Stimulated activated CD8-positive, alpha-beta memory T cell treated with anti-CD3 and anti-CD28 coated beads, Interleukin-12 subunit alpha, Interleukin-12 subunit beta, amount 100 ng/mL, for 1 hour (primary cell): Measurements from ENCODE around the gene ITGA3.

ENCODE experiments used
- DNase-seq: peaks from one replicate; pipeline ENCODE4 v3.0.0-alpha.2; 2020; ENCODE audit warnings: low read depth

Gene ITGA3

DNA sequence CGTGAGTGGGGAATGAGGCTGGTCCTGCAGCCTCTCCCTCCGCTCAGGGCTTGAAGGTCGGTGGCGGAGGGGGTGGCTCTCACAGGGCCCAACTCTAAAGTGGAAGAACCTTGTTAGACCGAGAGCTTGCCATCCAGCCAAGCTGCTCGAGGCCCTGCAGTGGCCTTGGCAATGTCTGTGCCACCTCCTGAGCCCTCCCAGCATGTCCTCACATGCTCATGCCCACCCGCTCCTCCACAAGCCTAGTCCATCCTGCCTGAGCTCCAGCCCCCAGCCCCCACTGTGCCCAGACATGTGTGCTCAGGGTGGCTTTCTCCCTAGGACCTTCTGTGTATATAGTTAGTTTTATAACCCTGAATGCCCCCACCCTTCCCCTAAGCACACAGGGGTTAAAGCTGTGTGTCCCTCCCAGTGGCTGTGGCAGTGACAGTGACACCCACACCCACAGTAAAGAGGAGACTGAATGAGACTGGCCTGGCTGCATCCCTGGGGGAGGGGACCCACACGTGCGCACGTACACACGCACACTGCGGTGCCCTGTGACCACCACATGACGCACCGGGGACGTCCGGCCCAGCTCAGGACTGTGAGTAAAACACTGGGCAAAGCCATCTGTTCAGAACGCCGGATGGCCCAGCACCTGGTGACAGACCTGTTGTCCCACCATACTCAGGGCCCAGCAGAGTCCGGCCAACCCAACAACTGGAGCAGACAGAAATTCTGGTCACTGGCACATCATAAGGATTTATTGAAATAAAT lies 54.9 kb downstream of the ITGA3 start:
- DNase-seq, result no peak

DNA sequence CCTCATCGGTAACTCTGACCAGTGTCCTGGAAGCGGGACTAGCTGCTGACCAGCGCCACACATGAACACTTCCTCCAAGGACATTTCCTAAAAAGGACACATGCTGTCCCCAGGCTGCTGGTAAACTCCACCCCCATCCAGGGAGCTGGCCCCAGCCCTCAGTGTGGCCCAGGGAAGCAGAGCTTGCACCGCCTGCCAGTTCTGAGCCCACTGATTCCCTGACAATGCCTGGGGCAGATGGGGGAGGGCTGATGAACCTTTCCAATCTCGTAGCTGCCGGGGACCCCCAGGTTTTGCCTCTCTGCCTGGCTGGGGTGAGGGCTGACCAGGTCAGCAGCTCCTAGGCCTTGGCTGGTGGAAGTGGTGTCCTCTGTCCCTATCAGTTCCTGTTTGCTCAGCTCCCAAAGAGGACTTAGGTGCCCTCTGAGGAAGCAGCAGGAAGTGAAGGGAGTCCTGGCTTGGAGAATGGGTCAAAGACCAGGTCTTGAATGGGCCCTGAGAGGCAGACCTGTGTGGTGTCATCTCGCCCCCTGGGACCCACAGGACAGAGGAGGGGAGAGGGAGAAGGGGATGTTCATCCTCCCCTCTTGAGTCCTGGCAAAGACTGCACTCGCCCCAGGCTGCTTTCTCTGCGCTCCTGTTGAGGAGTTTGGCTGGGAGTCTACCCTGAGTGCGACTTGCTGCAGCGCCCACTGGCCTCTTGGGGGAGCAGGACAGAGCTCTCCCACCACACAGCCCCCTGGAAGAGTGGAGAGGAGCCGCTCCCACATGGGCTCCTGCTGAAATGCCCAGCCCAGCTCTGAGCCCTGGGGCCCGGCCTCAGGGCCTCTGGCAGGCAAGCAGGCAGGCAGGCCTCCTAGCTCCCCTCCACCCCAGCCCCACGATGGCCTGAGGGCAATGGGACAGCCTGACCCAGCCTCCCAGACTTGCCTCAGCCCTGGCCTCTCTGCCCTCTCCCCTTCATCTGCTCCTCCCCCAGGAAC lies 56.1 kb downstream of the ITGA3 start:
- no peak for DNase-seq

DNA sequence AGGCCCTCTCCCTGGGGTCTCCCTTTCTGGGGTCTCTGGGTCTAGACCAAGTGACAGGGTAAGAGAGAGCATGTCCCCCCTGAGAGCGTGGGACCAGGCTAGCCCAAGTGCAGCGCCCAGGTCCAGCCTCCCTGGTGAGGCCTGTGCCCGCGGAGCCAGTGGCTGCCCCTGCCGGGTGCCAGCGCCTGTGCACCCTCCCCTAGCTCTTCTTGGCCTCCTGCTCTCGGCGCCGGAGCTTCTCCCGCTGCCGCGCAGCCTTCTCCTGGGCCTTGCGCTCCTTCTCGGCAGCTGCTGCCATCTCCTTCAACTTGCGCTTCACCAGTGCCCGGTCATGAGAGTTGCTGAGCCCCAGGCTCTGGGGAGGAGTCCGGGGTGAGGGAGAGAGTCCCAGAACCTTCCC lies 56.8 kb downstream of the ITGA3 start:
- no peak for DNase-seq

DNA sequence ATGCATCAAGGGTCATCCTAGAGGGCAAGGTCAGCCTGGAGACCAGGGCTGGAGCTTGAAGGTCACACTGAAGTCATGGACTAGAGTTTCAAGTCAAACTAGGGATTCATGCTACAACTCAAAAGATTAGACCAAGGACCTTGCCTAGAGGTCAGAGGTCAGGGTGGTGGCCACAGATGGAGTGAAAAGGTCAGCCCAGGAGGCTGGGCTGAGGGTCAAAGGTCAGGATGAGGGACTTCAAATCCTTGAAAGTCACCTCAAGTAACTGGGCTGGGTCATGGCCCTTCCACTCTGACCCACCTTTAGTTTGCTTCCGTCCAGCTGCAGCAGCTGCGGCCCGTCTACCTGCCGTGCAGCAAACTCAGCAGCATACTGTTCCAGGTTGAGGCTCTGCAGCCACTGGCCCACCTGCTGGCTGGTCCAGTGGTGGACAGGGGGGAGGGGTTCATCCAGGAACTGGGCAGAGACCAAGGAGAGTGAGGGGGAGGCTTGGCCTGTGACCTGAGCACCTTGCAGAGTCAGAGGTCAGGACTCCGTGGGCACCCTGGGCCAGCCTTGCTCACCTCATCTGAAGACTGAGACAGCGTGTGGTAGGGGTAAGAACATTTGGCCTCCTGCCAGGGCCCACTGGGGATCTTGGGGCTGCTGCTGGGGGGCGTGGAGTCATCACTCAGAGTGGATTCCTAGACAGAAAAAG lies 57.9 kb downstream of the ITGA3 start:
- DNase-seq, result no peak

GRCh38 chr17:50114401-50114800 lies 58.5 kb downstream of the ITGA3 start:
- DNase-seq, result no peak

GRCh38 chr17:50114849-50115357 lies 59.0 kb downstream of the ITGA3 start:
- no peak for DNase-seq

DNA sequence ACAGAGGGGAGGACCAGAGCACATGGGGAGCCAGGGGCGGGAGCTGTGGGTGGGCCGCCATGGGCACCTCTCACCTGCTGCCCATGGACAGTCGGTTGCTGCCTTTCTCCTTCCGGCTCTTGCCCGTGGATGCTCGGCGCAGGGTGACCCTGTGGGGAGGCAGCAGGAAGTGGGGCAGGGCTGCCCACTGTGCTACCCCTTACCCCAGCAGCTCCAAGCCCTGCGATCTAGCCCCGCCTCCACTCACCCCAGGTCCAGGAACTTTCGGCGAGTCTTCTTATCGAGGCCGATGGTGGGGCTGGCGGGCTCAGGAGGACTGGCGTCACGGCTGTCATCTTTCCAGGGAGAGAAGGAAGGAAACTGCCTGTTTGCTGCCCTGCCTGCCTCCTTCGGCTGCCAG lies 59.8 kb downstream of the ITGA3 start:
- DNase-seq, result no peak

DNA sequence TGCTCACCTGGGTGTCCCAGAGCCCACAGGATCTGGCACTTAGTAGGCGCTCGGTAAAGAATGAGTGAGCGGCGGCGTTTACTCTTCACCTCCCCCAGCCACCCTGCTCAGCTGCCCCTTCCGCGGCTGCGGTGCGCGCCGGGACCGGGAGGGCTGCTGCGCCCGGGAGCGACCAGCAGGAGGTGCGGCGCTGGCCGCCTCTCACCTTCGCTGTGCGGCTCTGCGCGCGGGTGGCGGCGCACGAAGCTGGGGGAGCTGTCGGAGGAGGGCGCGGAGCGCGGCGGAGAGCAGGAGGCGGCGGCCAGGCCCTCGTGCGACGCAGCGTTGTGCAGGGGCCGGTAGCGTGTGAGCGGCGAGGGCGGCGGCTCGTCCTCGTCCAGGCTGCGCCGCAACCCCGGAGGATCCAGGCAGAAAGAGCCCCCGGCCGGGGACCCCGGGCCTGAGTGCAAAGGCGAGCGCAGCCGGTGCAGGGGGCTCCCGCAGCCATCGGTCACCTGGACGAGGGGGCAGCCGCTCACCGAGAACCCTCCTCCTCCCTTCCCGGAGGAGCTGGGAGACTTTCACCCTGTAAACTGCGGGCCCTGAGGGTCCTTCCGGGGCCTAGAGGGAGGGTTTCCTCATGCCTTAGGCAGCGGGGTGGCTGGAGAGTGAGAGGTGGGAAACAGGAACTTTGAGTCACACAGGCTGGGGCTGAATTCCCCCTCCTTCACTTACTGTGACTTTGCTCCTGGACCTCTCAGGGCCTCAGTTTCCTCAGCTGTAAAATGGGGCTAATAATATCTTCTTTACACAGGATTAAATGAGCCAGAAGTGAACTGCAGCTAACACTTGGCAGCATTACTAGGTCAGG lies 61.5 kb downstream of the ITGA3 start:
- peak; percentile 44 for DNase-seq

DNA sequence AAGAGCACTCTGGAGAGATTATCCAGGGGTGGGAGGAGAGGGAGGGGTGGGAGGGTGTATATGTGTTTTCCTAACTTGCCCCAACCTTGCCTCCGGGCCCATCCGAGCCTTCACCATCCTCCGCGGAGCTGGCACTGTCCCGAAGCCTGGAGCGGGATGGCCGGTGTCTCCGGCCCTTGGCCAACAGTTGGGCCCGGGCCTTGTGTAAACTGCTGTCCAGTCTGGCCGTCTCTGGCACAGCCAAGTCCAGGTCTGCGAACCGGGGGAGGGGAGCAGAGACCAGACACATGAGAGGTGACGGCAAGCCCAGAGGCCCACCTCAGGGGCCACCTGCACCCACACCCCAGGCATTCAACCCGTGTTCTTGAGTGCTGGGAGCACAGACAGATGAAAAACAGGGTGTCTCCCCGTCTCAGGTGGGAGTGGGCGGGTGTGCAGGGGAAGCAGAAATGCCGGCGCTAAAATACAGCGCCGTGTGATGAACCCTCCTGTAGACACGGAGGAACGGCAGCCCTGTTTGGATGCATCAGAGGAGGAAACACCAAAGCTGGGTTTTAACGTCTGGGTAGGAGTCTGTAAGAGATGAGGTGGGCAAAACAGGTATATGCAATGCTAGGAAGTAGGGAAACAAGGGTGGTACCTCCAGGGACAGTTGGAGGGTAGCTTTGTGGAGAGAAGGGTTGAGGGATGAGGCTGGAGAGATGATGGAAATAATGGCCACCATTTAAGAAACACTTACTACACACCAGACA lies 62.3 kb downstream of the ITGA3 start:
- DNase-seq, result no peak

DNA sequence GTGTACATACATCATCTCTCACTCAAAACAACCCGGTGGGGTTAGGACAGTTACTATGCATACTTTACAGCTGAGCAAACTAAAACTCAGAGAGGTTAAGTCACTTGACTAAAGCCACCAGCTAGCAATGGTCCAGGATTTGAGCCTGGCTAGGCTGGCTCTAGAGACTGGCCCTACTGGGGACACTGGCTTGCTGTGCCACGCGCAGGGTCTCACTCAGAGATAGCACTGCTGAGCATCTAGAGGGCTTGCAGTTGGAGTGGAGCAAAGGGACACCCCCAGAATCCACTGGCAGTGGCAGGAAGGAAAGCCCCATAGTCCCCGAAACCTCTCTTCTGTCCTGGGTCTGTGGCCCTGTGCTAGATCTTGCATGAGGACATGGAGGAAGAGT lies 62.9 kb downstream of the ITGA3 start:
- no peak for DNase-seq

DNA sequence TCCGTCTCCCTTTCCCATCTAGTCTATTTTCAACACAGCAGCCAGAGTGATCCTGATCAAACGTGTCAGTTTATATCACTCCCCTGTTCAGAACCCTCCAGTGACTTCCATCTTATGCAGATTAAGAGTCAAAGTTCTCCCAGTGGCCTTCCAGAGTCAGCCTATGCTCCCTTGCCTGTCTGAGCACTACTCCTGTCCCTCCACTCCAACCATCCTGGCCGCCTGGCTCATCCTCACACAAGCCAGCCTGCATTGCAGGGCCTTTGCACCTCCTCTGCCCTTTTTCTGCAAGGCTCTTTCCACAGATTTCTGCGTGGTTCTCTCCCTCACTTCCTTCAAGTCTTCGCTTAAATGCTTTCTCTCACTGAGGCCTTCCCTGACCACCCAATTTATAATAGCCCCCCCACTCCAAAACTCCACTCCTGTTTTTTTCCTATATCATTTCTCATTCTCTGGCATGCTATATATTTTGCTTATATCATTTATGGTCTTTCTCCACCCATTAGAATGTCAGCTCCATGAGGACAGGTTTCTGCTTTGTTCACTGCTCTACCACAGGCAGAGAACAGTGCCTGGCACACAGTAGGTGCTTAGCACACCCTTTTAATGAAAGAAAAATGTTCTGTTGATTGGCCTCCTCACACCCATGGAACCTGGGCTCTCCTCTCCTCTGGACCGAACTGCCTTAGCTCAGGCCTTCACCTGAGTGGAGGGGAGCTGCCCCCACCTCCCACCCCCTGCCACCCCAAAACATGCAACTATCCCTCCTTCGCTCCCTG lies 64.8 kb downstream of the ITGA3 start:
- DNase-seq, result no peak

DNA sequence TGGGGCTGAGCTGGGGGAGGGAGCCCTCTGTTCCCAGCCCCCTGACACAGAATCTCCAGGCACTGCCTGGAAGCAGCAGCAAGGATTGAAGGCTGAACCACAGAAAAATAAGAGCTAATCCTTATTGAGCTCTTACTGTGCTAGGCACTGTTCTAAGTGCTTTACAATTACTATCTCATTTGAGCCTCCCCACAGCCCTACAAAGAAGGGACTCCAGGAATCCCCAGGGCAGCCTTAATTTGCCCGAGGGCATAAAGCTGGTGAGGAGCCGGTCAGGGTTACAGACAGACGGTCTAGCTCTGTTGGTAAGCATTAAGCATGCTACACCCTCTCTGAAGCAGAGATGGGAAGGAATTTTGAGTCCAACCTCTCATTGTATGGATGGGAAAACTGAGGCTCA lies 67.0 kb downstream of the ITGA3 start:
- no peak for DNase-seq

GRCh38 chr17:50123649-50124349 lies 67.9 kb downstream of the ITGA3 start:
- DNase-seq, result no peak

DNA sequence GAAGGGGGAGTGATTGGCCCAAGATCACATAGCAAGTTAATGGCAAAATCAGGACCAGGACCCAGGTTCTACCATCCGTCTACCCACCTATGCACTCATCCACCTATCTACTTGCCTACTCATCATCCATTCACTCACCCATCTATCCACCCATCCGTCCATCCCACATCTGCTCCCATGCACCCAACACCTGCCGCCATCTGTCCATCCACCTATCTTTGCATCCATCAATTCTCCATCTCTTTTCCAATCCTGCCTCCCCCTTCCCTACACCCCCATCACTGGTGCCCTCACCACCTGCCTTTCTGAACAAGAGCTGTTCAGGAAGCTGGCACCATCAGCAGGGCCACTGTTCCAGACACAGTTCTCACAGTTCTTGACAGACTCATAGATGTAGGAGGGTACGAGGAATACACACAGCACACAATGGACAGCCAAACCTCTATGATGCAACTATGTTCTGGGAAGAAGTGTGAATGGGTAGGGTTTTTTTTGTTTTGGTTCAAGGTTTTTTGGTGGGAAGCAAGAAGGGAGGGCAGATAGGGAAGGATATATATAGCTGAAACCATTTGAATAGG lies 69.6 kb downstream of the ITGA3 start:
- DNase-seq, result no peak

- no peak for DNase-seq
Observed at GRCh38 chr17:50127697-50128361, 71.9 kb downstream of the ITGA3 start.

DNA sequence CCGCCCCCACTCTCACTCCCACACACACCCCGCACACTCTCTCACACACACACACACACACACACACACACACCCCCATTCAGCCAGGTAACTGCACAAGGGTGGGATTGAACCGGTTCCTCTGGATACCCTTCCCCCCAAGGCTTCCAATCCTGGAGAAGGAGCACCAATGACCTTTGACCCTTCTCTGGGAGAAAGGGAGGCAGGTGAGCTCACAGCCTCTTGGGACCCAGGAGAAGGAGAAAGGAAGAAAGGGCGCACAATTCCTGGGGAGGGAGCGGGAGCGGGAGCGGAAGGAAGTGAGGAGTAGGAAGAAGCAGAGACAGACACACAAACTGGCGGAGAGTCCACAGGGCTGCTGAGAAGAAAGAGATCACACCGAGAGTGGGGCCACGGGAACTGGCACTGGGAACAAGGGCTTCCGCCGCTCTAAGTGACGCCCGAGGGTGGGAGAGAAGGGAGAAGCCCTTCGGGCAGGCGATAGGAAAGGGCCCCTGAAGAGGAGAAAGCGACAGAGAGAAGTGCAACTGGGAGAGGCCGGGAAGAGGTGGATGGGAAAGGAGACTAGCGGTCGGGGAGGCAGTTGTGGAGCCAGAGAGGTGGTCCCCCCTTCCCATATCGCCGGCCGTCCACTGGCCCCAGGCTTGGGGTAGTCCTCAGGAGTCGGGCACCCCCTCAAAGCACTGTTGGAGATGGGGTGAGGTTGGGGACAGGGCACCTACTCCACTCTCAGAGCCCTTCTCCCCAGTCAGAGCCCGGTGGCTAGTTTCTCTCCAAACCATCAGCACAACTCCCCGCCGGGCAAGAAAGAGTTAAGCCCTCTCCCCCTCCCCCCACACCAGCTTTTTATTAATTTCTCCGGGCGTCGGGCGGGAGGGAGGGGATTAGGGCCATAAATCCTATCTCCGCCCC lies 72.8 kb downstream of the ITGA3 start:
- no peak for DNase-seq

GRCh38 chr17:50129353-50129727 lies 73.4 kb downstream of the ITGA3 start:
- DNase-seq, result no peak
